ENCODE measurements around the gene HPCAL1. TPM values are rescaled to one million over a fixed set of nuclear protein-coding genes. Genes with fewer than 3 reads are reported as not detected.

Gene HPCAL1
- total RNA-seq, 1 experiment from 2014 or later, result 60.9 TPM

- no peak for DNase-seq (ENCODE audit: low read depth)
Observed at GRCh38 chr2:10369269-10370255, 66.9 kb downstream of the HPCAL1 start.

GRCh38 chr2:10370390-10370789, 67.7 kb downstream of the HPCAL1 start:
- DNase-seq (ENCODE audit: low read depth), result no peak

- DNase-seq (ENCODE audit: low read depth), result no peak
Observed at GRCh38 chr2:10370895-10371294, 68.2 kb downstream of the HPCAL1 start.

- no peak for DNase-seq (ENCODE audit: low read depth)
Observed at GRCh38 chr2:10371441-10372196, 68.9 kb downstream of the HPCAL1 start.

GRCh38 chr2:10372203-10372861, 69.6 kb downstream of the HPCAL1 start:
- DNase-seq (ENCODE audit: low read depth), result no peak

- DNase-seq (ENCODE audit: low read depth), result no peak
Observed at GRCh38 chr2:10372862-10373240, 70.1 kb downstream of the HPCAL1 start.

GRCh38 chr2:10373931-10374330, 71.2 kb downstream of the HPCAL1 start:
- DNase-seq (ENCODE audit: low read depth), result no peak

- no peak for DNase-seq (ENCODE audit: low read depth)
Observed at GRCh38 chr2:10374362-10374943, 71.7 kb downstream of the HPCAL1 start.

GRCh38 chr2:10375570-10376281, 73.0 kb downstream of the HPCAL1 start:
- DNase-seq (ENCODE audit: low read depth), result peak; percentile 32

- DNase-seq (ENCODE audit: low read depth), result no peak
Observed at GRCh38 chr2:10377052-10377746, 74.5 kb downstream of the HPCAL1 start.

GRCh38 chr2:10377747-10378085, 75.0 kb downstream of the HPCAL1 start:
- no peak for DNase-seq (ENCODE audit: low read depth)

- no peak for DNase-seq (ENCODE audit: low read depth)
Observed at GRCh38 chr2:10378189-10378588, 75.5 kb downstream of the HPCAL1 start.

- DNase-seq (ENCODE audit: low read depth), result no peak
Observed at GRCh38 chr2:10380048-10380926, 77.6 kb downstream of the HPCAL1 start.

GRCh38 chr2:10381997-10382353, 79.3 kb downstream of the HPCAL1 start:
- DNase-seq (ENCODE audit: low read depth), result no peak

GRCh38 chr2:10382354-10383061, 79.8 kb downstream of the HPCAL1 start:
- DNase-seq (ENCODE audit: low read depth), result peak; percentile 48

- no peak for DNase-seq (ENCODE audit: low read depth)
Observed at GRCh38 chr2:10383960-10384734, 81.4 kb downstream of the HPCAL1 start.

GRCh38 chr2:10385501-10385900, 82.8 kb downstream of the HPCAL1 start:
- DNase-seq (ENCODE audit: low read depth), result no peak
